NCI-H2196 treated with DMSO at 0.1 percent for 48 hours (cell line): ENCODE results near the gene SORD.
"Not testable (repeated sequence)": the region's sequence is repeated elsewhere in the genome, so short reads cannot be mapped to it uniquely, and the experiment has no call there.

ENCODE experiments used
- DNase-seq: peaks from one replicate; lab custom pipeline; 2025; ENCODE audit not compliant: unreplicated experiment; lab: John Stamatoyannopoulos, UW

Gene SORD

DNA sequence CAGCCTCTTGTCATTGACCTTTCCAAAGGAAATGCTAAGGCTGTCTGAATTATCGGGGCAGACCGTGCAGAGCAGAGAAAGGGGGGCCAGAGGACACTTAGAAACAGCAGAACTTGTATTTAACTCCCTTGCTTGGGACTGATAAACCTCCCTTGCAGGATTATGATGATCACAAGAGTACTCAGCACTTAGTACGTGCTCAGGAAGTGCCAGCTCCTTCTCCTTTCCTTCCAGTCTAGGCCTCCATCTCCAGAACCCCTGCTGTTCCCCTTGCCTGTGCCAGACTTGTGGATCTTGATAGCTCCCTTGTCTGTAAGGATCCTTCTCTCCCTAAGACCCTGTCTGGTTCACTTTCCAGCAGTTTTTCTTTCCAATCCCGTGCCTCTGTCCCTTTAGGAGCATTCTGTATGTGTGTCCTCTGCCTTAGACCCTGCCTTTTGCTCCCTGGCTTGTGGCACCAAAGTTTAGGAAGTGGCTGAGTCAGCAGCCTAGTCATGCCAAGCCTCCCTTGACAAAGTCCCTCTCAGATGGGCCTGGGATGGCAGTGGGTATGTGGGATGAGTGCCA, 747 bp downstream of the SORD start:
- no peak for DNase-seq

- not testable (repeated sequence) for DNase-seq
Observed at GRCh38 chr15:45024649-45025048, 1.7 kb downstream of the SORD start.

- DNase-seq, result not testable (repeated sequence)
Observed at GRCh38 chr15:45025627-45026026, 2.6 kb downstream of the SORD start.

- no peak for DNase-seq
Observed at GRCh38 chr15:45026651-45027190, 3.7 kb downstream of the SORD start.

- no peak for DNase-seq
Observed at GRCh38 chr15:45027220-45027619, 4.2 kb downstream of the SORD start.

- DNase-seq, result no peak
Observed at GRCh38 chr15:45030743-45031142, 7.7 kb downstream of the SORD start.

GRCh38 chr15:45031522-45032028, 8.6 kb downstream of the SORD start:
- DNase-seq, result not testable (repeated sequence)

GRCh38 chr15:45032501-45032900, 9.5 kb downstream of the SORD start:
- DNase-seq, result not testable (repeated sequence)

DNA sequence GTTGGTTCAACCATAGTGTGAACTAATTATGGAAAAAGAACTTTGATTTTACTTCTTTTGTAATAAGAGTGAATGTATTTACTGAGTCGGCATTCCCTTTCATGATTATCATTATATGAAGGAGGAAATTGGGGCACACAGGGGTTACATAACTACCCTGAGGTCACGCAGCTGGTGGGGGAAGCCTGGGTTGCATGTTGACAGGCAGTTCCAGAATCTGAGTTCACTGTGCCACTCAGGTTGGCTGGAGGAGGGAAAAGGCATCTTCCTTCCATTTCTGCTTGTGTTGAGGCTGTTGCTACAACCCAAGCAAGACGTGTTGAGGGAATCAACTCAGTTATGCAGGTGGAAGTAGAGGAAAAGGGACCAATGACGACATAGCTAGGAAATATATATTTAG, 11.1 kb downstream of the SORD start:
- DNase-seq, result not testable (repeated sequence)

DNA sequence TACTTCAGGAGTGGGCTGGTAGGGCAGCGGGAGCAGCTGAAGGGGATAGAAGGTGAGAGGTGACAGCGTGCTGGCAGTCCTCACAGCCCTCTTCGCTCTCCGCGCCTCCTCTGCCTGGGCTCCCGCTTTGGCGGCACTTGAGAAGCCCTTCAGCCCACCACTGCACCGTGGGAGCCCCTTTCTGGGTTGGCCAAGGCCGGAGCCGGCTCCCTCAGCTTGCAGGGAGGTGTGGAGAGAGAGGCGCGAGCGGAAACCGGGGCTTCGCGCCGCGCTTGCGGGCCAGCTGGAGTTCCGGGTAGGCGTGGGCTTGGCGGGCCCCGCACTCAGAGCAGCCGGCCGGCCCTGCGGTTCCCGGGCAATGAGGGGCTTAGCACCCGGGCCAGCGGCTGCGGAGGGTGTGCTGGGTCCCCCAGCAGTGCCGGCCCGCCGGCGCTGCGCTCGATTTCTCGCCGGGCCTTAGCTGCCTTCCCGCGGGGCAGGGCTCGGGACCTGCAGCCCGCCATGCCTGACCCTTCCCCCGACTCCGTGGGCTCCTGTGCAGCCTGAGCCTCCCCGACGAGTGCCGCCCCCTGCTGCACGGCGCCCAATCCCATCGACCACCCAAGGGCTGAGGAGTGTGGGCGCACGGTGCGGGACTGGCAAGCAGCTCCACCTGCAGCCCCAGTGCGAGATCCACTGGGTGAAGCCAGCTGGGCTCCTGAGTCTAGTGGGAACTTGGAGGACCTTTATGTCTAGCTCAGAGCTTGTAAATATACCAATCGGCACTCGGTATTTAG, 11.8 kb downstream of the SORD start:
- not testable (repeated sequence) for DNase-seq

DNA sequence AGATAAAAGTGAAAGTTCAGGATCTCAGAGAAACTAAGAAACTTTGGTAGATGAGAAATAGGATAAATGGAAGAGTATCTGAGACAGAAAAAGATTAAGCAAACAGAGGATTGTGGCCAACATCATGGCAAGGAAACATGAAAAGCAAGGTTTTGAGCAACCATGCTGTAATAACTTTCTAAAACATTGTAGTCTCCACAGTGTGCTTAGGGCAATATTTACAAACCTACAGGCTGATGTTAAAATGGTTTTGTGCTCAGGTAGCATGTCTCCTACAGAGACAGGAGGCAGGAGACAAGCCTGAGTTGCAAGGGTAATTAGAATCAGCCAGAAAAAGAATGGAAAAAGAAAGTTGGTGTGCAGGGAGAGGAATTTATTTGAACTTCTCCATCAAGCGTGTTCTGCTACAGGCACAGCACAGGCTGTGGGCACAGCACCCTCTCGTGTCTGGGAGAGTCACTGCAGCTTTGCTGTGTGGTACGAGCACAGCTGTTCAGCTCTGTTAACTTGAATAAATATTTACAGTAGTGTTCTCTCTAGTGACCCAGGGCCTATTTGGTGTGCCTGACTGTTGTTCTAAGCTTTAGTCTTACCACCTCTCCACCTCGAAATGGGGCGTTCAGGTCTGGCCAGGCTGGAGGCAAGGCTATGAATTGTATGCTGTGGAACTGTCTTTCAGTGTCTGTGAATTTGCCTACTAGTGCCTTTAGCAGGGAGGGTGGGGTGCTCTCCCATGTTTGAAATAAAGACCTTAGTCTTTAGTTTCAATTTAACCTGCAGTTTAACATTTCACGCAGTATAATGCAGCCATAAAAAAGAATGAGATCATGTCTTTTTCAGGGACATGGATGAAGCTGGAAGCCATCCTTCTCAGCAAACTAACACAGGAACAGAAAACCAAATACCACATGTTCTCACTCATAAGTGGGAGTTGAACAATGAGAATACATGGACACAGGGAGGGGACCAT, 14.1 kb downstream of the SORD start:
- DNase-seq, result peak; percentile 51

DNA sequence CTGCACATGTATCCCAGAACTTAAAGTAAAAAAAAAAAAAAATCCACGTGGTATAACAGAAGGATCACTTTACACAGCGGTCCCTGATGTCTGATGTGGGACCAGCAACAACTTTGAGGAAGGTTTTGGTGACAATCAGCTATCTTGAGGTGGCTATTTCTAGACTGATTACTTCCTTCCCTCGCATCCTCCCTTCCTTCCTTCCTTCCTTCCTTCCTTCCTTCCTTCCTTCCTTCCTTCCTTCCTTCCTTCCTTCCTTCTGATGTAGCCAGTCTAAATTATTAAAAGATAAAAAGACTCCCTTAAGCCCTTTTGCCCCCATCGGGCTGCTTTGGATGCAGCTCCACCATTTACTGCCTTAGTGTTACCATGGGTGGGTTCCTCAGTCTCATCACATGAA, 14.9 kb downstream of the SORD start:
- DNase-seq, result no peak

DNA sequence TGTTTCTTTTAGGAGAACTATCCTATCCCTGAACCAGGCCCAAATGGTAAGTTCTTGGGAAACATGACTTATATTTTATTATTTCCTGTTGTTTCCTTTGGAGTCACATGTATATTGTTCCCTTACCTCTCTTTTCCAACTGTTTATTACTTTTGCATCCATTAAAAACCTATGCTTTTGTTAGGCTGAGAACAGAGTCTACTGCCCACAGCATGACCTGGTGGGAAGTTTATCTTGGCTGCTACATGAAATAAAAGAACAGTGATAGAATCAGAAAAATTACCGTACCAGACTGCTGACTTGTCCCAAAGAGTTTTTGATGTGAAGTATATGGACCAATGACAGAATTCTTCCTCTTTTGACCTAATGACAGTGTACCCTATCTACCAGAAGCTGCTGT, 17.4 kb downstream of the SORD start:
- DNase-seq, result not testable (repeated sequence)

DNA sequence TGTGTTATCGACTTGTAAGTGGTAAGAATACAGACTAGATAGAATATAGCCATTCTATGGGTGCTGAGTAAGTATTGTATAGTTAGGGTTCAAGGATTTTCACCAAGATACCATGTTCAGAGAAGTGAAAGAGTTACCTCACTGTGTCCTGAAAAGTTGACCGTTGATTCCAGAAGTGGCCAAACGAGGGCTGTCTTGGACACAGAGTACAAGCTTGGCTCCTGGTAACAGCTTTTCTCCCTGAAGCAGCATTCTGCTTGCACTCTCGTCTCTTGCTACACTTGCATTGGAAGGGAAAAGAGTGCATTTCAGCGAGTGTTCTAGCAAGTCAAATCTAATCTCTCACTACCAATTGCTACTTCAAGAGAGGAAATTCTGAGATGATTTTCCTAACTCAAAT, 18.5 kb downstream of the SORD start:
- DNase-seq, result not testable (repeated sequence)

DNA sequence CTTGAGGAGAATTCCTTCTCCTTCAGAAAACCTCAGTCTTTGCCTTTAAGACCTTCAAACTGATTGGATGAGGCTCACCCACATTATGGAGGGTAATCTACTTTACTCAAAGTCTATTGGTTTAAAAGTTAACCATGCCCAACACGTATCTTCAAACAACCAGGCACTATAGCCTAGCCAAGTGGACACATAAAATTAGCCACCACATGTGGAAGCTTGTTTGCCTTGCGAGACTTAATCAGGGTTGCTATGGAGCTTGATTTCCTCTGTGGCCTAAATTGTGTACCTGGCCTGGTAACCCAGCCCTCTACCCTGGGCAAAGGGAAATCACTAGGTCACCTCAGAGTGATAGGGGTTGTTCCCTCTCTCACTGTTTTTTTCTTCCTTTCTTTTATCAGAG, 19.9 kb downstream of the SORD start:
- DNase-seq, result not testable (repeated sequence)

- DNase-seq, result not testable (repeated sequence)
Observed at GRCh38 chr15:45044270-45044669, 21.3 kb downstream of the SORD start.

GRCh38 chr15:45048449-45048793, 25.4 kb downstream of the SORD start:
- not testable (repeated sequence) for DNase-seq

DNA sequence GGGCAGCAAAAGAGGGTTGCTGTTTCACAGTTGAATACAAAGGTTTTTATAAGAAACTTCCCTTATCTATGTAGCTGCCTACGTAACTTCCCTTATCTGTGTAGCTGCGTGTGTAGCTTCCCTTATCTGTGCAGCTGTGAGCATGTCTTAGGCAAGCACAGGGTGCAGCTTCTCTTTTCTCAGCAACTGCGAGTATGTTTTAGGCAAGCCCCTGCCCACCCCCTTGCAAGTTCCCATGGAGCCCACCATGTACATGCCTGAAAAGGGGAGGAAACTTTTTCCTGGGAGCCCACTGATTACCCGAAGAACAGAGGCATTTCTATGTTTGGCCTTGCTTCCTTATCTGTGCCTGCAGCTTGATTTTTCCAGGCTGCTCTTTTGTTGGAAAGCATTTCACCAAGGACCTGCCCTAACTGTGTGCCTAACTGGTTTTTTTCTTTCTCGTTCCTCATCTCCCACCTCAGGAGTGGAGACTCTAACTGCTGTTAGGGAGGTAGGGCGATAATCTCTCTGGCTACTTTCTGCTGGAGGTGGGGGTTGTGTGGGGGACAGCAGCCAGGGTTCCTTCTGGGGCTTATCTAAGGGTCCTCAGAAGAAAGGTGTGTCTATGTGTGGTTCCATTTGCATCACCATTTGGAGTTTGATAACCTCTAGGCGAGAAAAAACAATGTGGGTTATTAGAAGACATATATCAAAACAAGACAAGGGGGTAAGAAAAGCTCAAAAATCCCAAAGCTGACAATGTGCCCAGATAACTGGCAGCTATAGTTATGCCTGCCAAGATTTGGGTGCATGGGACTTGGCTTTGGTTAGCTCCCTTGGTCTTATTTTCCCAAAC, 26.0 kb downstream of the SORD start:
- DNase-seq, result no peak

DNA sequence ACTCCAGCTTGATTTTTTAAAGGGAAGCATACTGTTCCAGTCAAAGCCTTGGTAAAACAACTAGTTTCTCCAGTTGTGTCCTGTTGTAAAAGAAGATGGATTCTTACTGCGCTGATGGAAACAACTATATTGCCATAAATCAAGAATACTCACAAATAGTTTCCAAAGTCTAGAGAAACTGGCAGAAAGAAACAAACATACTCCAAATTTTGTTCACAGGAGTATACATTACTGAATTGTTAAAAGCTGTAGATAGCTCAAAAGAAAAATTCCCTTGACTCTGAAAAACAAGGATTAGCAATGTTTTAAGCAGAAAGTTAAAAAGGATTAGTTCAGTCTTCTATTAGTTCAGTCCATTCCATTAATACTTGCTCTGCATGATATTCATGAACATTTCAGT, 27.6 kb downstream of the SORD start:
- no peak for DNase-seq

DNA sequence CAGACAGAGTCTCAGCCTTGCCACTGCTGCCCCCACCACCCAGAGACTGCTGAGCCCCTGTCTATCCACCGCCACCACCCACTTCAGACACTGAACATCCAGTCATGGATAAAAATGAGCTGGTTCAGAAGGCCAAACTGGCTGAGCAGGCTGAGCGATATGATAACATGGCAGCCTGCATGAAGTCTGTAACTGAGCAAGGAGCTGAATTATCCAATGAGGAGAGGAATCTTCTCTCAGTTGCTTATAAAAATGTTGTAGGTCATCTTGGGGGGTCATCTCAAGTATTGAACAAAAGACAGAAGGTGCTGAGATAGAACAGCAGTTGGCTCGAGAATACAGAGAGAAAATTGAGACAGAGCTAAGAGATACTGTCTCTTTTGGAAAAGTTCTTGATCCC, 29.7 kb downstream of the SORD start:
- DNase-seq, result not testable (repeated sequence)
